H9 (cell line): Measurements from ENCODE around the gene DTWD2. TPM values are rescaled to one million over a fixed set of nuclear protein-coding genes. Genes with fewer than 3 reads are reported as not detected.

Source experiments
- DNase-seq: peaks from one replicate; pipeline ENCODE4 v3.0.0-alpha.2; 2017
- H2AFZ ChIP-seq: one replicate; pipeline ENCODE4 v1.6.1; 2013; ENCODE audit warnings: mild to moderate bottlenecking, low read length, control low read depth, moderate library complexity
- H2AK5ac ChIP-seq: 2 replicates; pipeline ENCODE4 v1.6.1; 2013; ENCODE audit warnings: low read length, control low read depth, mixed read lengths; ENCODE audit not compliant: insufficient read length
- H2BK120ac ChIP-seq: one replicate; pipeline ENCODE4 v1.6.1; 2013; ENCODE audit warnings: low read depth, mild to moderate bottlenecking, low read length, control low read depth, inconsistent platforms; ENCODE audit not compliant: poor library complexity, severe bottlenecking
- H2BK12ac ChIP-seq: 2 replicates; pipeline ENCODE4 v1.6.1; 2013; ENCODE audit warnings: low read length, control low read depth, mixed read lengths, low read depth; ENCODE audit not compliant: insufficient read length
- H2BK15ac ChIP-seq: 2 replicates; pipeline ENCODE4 v1.6.1; 2013; ENCODE audit warnings: low read depth, low read length, control low read depth
- H2BK20ac ChIP-seq: one replicate; pipeline ENCODE4 v1.6.1; 2013; ENCODE audit warnings: low read depth, mild to moderate bottlenecking, low read length, control low read depth, inconsistent platforms; ENCODE audit not compliant: poor library complexity, severe bottlenecking
- H2BK5ac ChIP-seq: 2 replicates; pipeline ENCODE4 v1.6.1; 2013; ENCODE audit warnings: low read length, control low read depth, mixed read lengths; ENCODE audit not compliant: insufficient read length
- H3K14ac ChIP-seq: 2 replicates; pipeline ENCODE4 v1.6.1; 2013; ENCODE audit warnings: low read length, control low read depth; ENCODE audit not compliant: insufficient read depth
- H3K18ac ChIP-seq: 2 replicates; pipeline ENCODE4 v1.6.1; 2013; ENCODE audit warnings: low read depth, mild to moderate bottlenecking, mixed read lengths, low read length, control low read depth; ENCODE audit not compliant: insufficient read length
- H3K23ac ChIP-seq: 2 replicates; pipeline ENCODE4 v1.6.1; 2013; ENCODE audit warnings: low read length, control low read depth, mixed read lengths, low read depth; ENCODE audit not compliant: insufficient read length
- H3K23me2 ChIP-seq: 2 replicates; pipeline ENCODE4 v1.6.1; 2013; ENCODE audit warnings: low read depth, mild to moderate bottlenecking, mixed read lengths, low read length, control low read depth; ENCODE audit not compliant: insufficient read length, poor library complexity, severe bottlenecking
- H3K27ac ChIP-seq: 2 replicates; pipeline ENCODE4 v1.5.1; 2013; ENCODE audit warnings: low read length, control low read depth, mixed read lengths, low read depth; ENCODE audit not compliant: insufficient read length
- H3K27me3 ChIP-seq: 2 replicates; pipeline ENCODE4 v1.6.1; 2013; ENCODE audit warnings: low read length, control low read depth, inconsistent platforms; ENCODE audit not compliant: insufficient read depth
- H3K4ac ChIP-seq: 2 replicates; pipeline ENCODE4 v1.6.1; 2013; ENCODE audit warnings: low read depth, mild to moderate bottlenecking, control low read depth, inconsistent platforms, low read length, moderate library complexity
- H3K4me1 ChIP-seq: 2 replicates; pipeline ENCODE4 v1.6.1; 2013; ENCODE audit warnings: low read length, control low read depth, inconsistent platforms; ENCODE audit not compliant: insufficient read depth
- H3K4me2 ChIP-seq: 2 replicates; pipeline ENCODE4 v1.6.1; 2013; ENCODE audit warnings: low read length, control low read depth, mixed read lengths; ENCODE audit not compliant: insufficient read length, insufficient read depth
- H3K56ac ChIP-seq: 2 replicates; pipeline ENCODE4 v1.6.1; 2013; ENCODE audit warnings: low read depth, mild to moderate bottlenecking, mixed read lengths, low read length, control low read depth; ENCODE audit not compliant: insufficient read length
- H3K79me1 ChIP-seq: 2 replicates; pipeline ENCODE4 v1.6.1; 2013; ENCODE audit warnings: low read depth, mild to moderate bottlenecking, moderate library complexity, low read length, control low read depth, inconsistent platforms; ENCODE audit not compliant: insufficient read depth, poor library complexity, severe bottlenecking
- H3K79me2 ChIP-seq: 2 replicates; pipeline ENCODE4 v1.6.1; 2013; ENCODE audit warnings: low read length, control low read depth, inconsistent platforms; ENCODE audit not compliant: insufficient read depth
- H3K9ac ChIP-seq: 2 replicates; pipeline ENCODE4 v1.6.1; 2013; ENCODE audit warnings: low read length, control low read depth, mixed read lengths; ENCODE audit not compliant: insufficient read length; ENCODE audit errors: extremely low read depth
- H3K9me3 ChIP-seq: one replicate; pipeline ENCODE4 v1.6.1; 2013; ENCODE audit warnings: low read depth, low read length, inconsistent platforms; ENCODE audit not compliant: control insufficient read depth
- H3T11ph ChIP-seq: one replicate; pipeline ENCODE4 v1.6.1; 2013; ENCODE audit warnings: mild to moderate bottlenecking, low read length, control low read depth, inconsistent platforms
- H4K20me1 ChIP-seq: one replicate; pipeline ENCODE4 v1.6.1; 2013; ENCODE audit not compliant: control insufficient read depth, insufficient read length, insufficient read depth
- H4K5ac ChIP-seq: 2 replicates; pipeline ENCODE4 v1.6.1; 2013; ENCODE audit warnings: low read depth, mild to moderate bottlenecking, mixed read lengths, low read length, control low read depth; ENCODE audit not compliant: insufficient read length
- H4K8ac ChIP-seq: replicated peaks from 2 replicates; pipeline ENCODE4 v1.6.1; 2013; ENCODE audit warnings: low read length, control low read depth, mixed read lengths, low read depth; ENCODE audit not compliant: insufficient read length
- H4K91ac ChIP-seq: 2 replicates; pipeline ENCODE4 v1.6.1; 2013; ENCODE audit warnings: low read depth, mild to moderate bottlenecking, moderate library complexity, mixed read lengths, low read length, control low read depth; ENCODE audit not compliant: insufficient read length
- H3K27ac Mint-ChIP-seq, 3 experiments: 2 replicates in 2 of 3; 3 replicates in 1 of 3; pipeline ENCODE4 v1.8.0; 2020 to 2021; ENCODE audit warnings: mixed read lengths in 3 of 3, mild to moderate bottlenecking in 1 of 3, moderate library complexity in 1 of 3
- H3K27me3 Mint-ChIP-seq: 2 replicates; pipeline ENCODE4 v1.8.0; 2021; ENCODE audit warnings: low read depth, mild to moderate bottlenecking, moderate library complexity, mixed read lengths
- H3K36me3 Mint-ChIP-seq, 3 experiments: 2 replicates in 2 of 3; 3 replicates in 1 of 3; pipeline ENCODE4 v1.8.0; 2020 to 2021; ENCODE audit warnings: low read depth in 3 of 3, mixed read lengths in 3 of 3; ENCODE audit not compliant: insufficient read depth in 1 of 3
- H3K4me1 Mint-ChIP-seq, 2 experiments: 2 replicates each; pipeline ENCODE4 v1.8.0; 2020; ENCODE audit warnings: mixed read lengths in 2 of 2
- H3K4me3 Mint-ChIP-seq, 2 experiments: 2 replicates in 1 of 2; 3 replicates in 1 of 2; pipeline ENCODE4 v1.8.0; 2020 to 2021; ENCODE audit warnings: mild to moderate bottlenecking in 2 of 2, mixed read lengths in 2 of 2, moderate library complexity in 1 of 2
- H3K9me3 Mint-ChIP-seq, 2 experiments: 2 replicates in 1 of 2; 3 replicates in 1 of 2; pipeline ENCODE4 v1.8.0; 2020; ENCODE audit warnings: mild to moderate bottlenecking in 2 of 2, mixed read lengths in 2 of 2, moderate library complexity in 1 of 2
- CTCF ChIP-seq: fragments of 200-600 bp; sonication (generic); conservative IDR thresholded peaks from 3 replicates; pipeline ENCODE4 v1.8.0; 2021; ENCODE audit warnings: antibody characterized with exemption, mild to moderate bottlenecking
- WGBS: extraction: QIAGEN DNeasy Blood & Tissue Kit; methylation state at CpG from one replicate; pipeline ENCODE4 v1.1.7; 2013; ENCODE audit warnings: missing lambda C conversion rate, low lambda C conversion rate, mixed read lengths; ENCODE audit not compliant: insufficient read length; ENCODE audit errors: extremely low coverage; 5-methylcytosine and 5-hydroxymethylcytosine counted together
- total RNA-seq: library from RNA; stranded (reverse); gene quantifications from 2 replicates; pipeline ENCODE4 v1.2.1, GENCODE V29; 2021

The DTWD2 gene
- total RNA-seq, 1 experiment from 2014 or later = 10.8 TPM

DNA sequence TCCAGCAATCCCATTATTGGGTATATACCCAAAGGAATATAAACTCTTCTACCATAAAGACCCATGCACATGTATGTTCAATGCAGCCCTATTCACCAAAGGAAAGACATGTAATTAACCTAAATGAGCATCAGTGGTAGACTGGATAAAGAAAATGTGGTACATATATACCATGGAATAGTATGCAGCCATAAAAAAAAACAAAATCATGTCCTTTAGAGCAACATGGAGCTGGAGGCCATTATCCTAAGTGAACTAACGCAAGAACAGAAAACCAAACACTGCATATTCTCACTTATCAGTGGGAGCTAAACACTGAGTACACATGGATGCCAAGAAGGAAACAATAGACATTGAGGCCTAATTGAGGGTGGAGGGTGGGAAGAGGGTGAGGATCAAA lies 27.8 kb downstream of the DTWD2 start:
- Mint-ChIP-seq H3K27ac (no peak overlapping the region), H3K4me3 (no peak overlapping the region), H3K36me3 (peaks cover 12 to 32% (median 20%) of the 10 kb centered on the region in 3 experiments), H3K9me3 (peaks cover 18 to 29% of the 10 kb centered on the region in 2 experiments), H3K4me1 (0 out of 4 replicates have a peak, but pooled peaks cover 0 to 2% of the 10 kb centered on the region in 2 experiments), H3K27me3 (no peaks in the 10 kb centered on the region)
- H3T11ph ChIP-seq = no peak overlapping the region
- H3K4ac ChIP-seq = no peak overlapping the region
- H3K56ac ChIP-seq = no peak overlapping the region
- TF ChIP-seq CTCF = no peak
- H2BK20ac ChIP-seq = no peak overlapping the region
- no peak overlapping the region for H2AFZ ChIP-seq
- no peaks in the 10 kb centered on the region for H3K4me1 ChIP-seq
- H4K8ac ChIP-seq = no peak overlapping the region
- no peak overlapping the region for H4K91ac ChIP-seq
- no peak overlapping the region for H2BK5ac ChIP-seq
- no peaks in the 10 kb centered on the region for H3K79me1 ChIP-seq
- no peaks in the 10 kb centered on the region for H3K27me3 ChIP-seq
- H3K14ac ChIP-seq = no peak overlapping the region
- H3K4me2 ChIP-seq = no peak overlapping the region
- H2BK120ac ChIP-seq = no peak overlapping the region
- H2BK12ac ChIP-seq = no peak overlapping the region
- no peak overlapping the region for H4K5ac ChIP-seq
- no peaks in the 10 kb centered on the region for H3K9me3 ChIP-seq
- no peak overlapping the region for H3K23ac ChIP-seq
- H3K18ac ChIP-seq = no peak overlapping the region
- no peak overlapping the region for H2AK5ac ChIP-seq
- H3K27ac ChIP-seq = no peak overlapping the region
- no peaks in the 10 kb centered on the region for H4K20me1 ChIP-seq
- no peak overlapping the region for H2BK15ac ChIP-seq
- no peak for DNase-seq
- no peaks in the 10 kb centered on the region for H3K79me2 ChIP-seq
- no CpG with 5 or more reads among the region's 1 CpG for WGBS
- no peak overlapping the region for H3K9ac ChIP-seq
- no peaks in the 10 kb centered on the region for H3K23me2 ChIP-seq
